GM12872 (cell line): ENCODE data around the gene POC1B.

Experiments used
- CTCF ChIP-seq: IDR thresholded peaks from 3 replicates; pipeline ENCODE4 v1.5.1; 2011; ENCODE audit warnings: low read depth, mild to moderate bottlenecking, low read length, moderate library complexity; ENCODE audit not compliant: insufficient read depth

Gene POC1B

GRCh38 chr12:89523393-89523792 is 2.5 kb downstream of the POC1B start:
- no peak for TF ChIP-seq CTCF

- TF ChIP-seq CTCF: no peak
Observed at GRCh38 chr12:89521364-89522223, 4.3 kb downstream of the POC1B start.

- no peak for TF ChIP-seq CTCF
Observed at GRCh38 chr12:89517720-89518119, 8.1 kb downstream of the POC1B start.

GRCh38 chr12:89516633-89517032 is 9.2 kb downstream of the POC1B start:
- TF ChIP-seq CTCF: no peak

GRCh38 chr12:89514751-89515150 is 11.1 kb downstream of the POC1B start:
- no peak for TF ChIP-seq CTCF

GRCh38 chr12:89513544-89513943 is 12.3 kb downstream of the POC1B start:
- TF ChIP-seq CTCF: no peak

GRCh38 chr12:89507015-89507824 is 18.6 kb downstream of the POC1B start:
- TF ChIP-seq CTCF: no peak
